WTC11 (cell line): Measurements from ENCODE around the gene TTC7B.

Experiments used
- ATF3 ChIP-seq: sonication (generic); formaldehyde crosslinking; conservative IDR thresholded peaks from 2 replicates; pipeline ENCODE4 v1.8.1; 2022; ENCODE audit warnings: mild to moderate bottlenecking, missing genetic modification reagents
- CREB1 ChIP-seq: sonication (generic); formaldehyde crosslinking; IDR thresholded peaks from 2 replicates; pipeline ENCODE4 v1.8.0; 2023; ENCODE audit warnings: mild to moderate bottlenecking, missing genetic modification reagents
- CTCF ChIP-seq: fragments of 200-600 bp; IDR thresholded peaks from 2 replicates; pipeline ENCODE4 v1.8.0; 2022; ENCODE audit warnings: antibody characterized with exemption
- E2F5 ChIP-seq: sonication (generic); formaldehyde crosslinking; IDR thresholded peaks from 2 replicates; pipeline ENCODE4 v1.8.1; 2022; ENCODE audit warnings: mild to moderate bottlenecking, moderate library complexity, missing genetic modification reagents
- GABPB1 ChIP-seq: sonication (generic); formaldehyde crosslinking; IDR thresholded peaks from 2 replicates; pipeline ENCODE4 v1.8.1; 2023; ENCODE audit warnings: mild to moderate bottlenecking, missing genetic modification reagents
- MAX ChIP-seq: sonication (generic); formaldehyde crosslinking; IDR thresholded peaks from 2 replicates; pipeline ENCODE4 v1.8.0; 2022; ENCODE audit warnings: mild to moderate bottlenecking, missing genetic modification reagents
- MYBL2 ChIP-seq: sonication (generic); formaldehyde crosslinking; IDR thresholded peaks from 2 replicates; pipeline ENCODE4 v1.8.1; 2023; ENCODE audit warnings: mild to moderate bottlenecking, moderate library complexity, missing genetic modification reagents
- NFE2L1 ChIP-seq: sonication (generic); formaldehyde crosslinking; IDR thresholded peaks from 2 replicates; pipeline ENCODE4 v1.8.1; 2023; ENCODE audit warnings: missing genetic modification reagents
- PRDM15 ChIP-seq: sonication (generic); formaldehyde crosslinking; IDR thresholded peaks from 2 replicates; pipeline ENCODE4 v1.8.0; 2022; ENCODE audit warnings: missing genetic modification reagents
- SP1 ChIP-seq: sonication (generic); formaldehyde crosslinking; conservative IDR thresholded peaks from 2 replicates; pipeline ENCODE4 v1.8.1; 2022; ENCODE audit warnings: missing genetic modification reagents
- USF1 ChIP-seq: sonication (generic); formaldehyde crosslinking; IDR thresholded peaks from 2 replicates; pipeline ENCODE4 v1.8.0; 2022; ENCODE audit warnings: mild to moderate bottlenecking, missing genetic modification reagents
- ZBTB43 ChIP-seq: sonication (generic); formaldehyde crosslinking; IDR thresholded peaks from 2 replicates; pipeline ENCODE4 v1.8.1; 2023; ENCODE audit warnings: mild to moderate bottlenecking, missing genetic modification reagents
- ZNF232 ChIP-seq: sonication (generic); formaldehyde crosslinking; IDR thresholded peaks from 2 replicates; pipeline ENCODE4 v1.8.0; 2022; ENCODE audit warnings: mild to moderate bottlenecking, missing genetic modification reagents

- TF ChIP-seq CTCF = no peak
- TF ChIP-seq PRDM15 (CRISPR knock-in tag) = no peak
- TF ChIP-seq SP1 (CRISPR knock-in tag) = no peak
- TF ChIP-seq ZBTB43 = no peak
- no peak for TF ChIP-seq MYBL2 (CRISPR knock-in tag)
- TF ChIP-seq E2F5 (CRISPR knock-in tag) = no peak
- no peak for TF ChIP-seq NFE2L1 (CRISPR knock-in tag)
- no peak for TF ChIP-seq ATF3
- TF ChIP-seq GABPB1 = no peak
- no peak for TF ChIP-seq MAX (CRISPR knock-in tag)
- no peak for TF ChIP-seq ZNF232 (CRISPR knock-in tag)
- TF ChIP-seq CREB1 = no peak
- no peak for TF ChIP-seq USF1 (CRISPR knock-in tag)
These were observed 134.3 kb downstream of the TTC7B start for GRCh38 chr14:90681929-90682328.
